Hepatocyte (in vitro differentiated cells): ENCODE measurements around the gene VPS16. TPM values are rescaled to one million over a fixed set of nuclear protein-coding genes. Genes with fewer than 3 reads are reported as not detected.

Experiments used
- DNase-seq: peaks from one replicate; pipeline ENCODE4 v3.0.0-alpha.2; 2016; ENCODE audit warnings: low spot score
- H2AFZ ChIP-seq: fragments of 200-600 bp; sonication (generic); 2 replicates; pipeline ENCODE4 v1.6.0; 2016; ENCODE audit warnings: antibody characterized with exemption, mild to moderate bottlenecking
- H3K27ac ChIP-seq: fragments of 200-600 bp; sonication (generic); 2 replicates; pipeline ENCODE4 v1.5.1; 2016; ENCODE audit warnings: mild to moderate bottlenecking
- H3K27me3 ChIP-seq: fragments of 200-600 bp; sonication (generic); 2 replicates; pipeline ENCODE4 v1.6.1; 2016
- H3K36me3 ChIP-seq: fragments of 200-600 bp; sonication (generic); replicated peaks from 2 replicates; pipeline ENCODE4 v1.5.1; 2016; ENCODE audit warnings: low read depth; ENCODE audit not compliant: insufficient read depth
- H3K4me1 ChIP-seq: fragments of 200-600 bp; sonication (generic); 2 replicates; pipeline ENCODE4 v1.5.1; 2016; ENCODE audit warnings: mild to moderate bottlenecking, moderate library complexity; ENCODE audit not compliant: insufficient read depth
- H3K4me2 ChIP-seq: fragments of 200-600 bp; sonication (generic); 2 replicates; pipeline ENCODE4 v1.6.0; 2016
- H3K4me3 ChIP-seq: fragments of 200-600 bp; sonication (generic); 2 replicates; pipeline ENCODE4 v1.5.1; 2016; ENCODE audit warnings: mild to moderate bottlenecking
- H3K79me2 ChIP-seq: fragments of 200-600 bp; sonication (generic); 2 replicates; pipeline ENCODE4 v1.6.0; 2017; ENCODE audit warnings: mild to moderate bottlenecking
- H3K9me2 ChIP-seq: fragments of 200-600 bp; sonication (generic); replicated peaks from 2 replicates; pipeline ENCODE4 v1.6.0; 2017; ENCODE audit warnings: mild to moderate bottlenecking; ENCODE audit not compliant: insufficient read depth
- H3K9me3 ChIP-seq: fragments of 200-600 bp; sonication (generic); 2 replicates; pipeline ENCODE4 v1.5.1; 2016; ENCODE audit warnings: low read depth, mild to moderate bottlenecking
- H4K20me1 ChIP-seq: fragments of 200-600 bp; sonication (generic); 2 replicates; pipeline ENCODE4 v1.6.0; 2016; ENCODE audit warnings: mild to moderate bottlenecking; ENCODE audit not compliant: insufficient read depth, poor library complexity, severe bottlenecking
- EZH2 ChIP-seq: fragments of 200-600 bp; sonication (generic); IDR thresholded peaks from 2 replicates; pipeline ENCODE4 v1.6.1; 2016; ENCODE audit warnings: antibody characterized with exemption, mild to moderate bottlenecking, borderline replicate concordance
- EZH2phosphoT487 ChIP-seq: fragments of 200-600 bp; sonication (generic); IDR thresholded peaks from one replicate; pipeline ENCODE4 v1.6.1; 2018; ENCODE audit warnings: antibody characterized with exemption, mild to moderate bottlenecking, low read depth, moderate library complexity; ENCODE audit not compliant: unreplicated experiment, severe bottlenecking
- WGBS: methylation state at CpG from one replicate; pipeline ENCODE4 v1.1.6; 2016; ENCODE audit warnings: low lambda C conversion rate; ENCODE audit errors: missing lambda C conversion rate; 5-methylcytosine and 5-hydroxymethylcytosine counted together
- polyA plus RNA-seq: library from polyadenylated mRNA; unstranded; fragments of >200 nt; fragmentation: Nextera tagmentation; extraction: Ambion mirVana; gene quantifications from 2 replicates; pipeline ENCODE4 v1.2.1, GENCODE V29; 2016
- total RNA-seq: library from RNA; depleted of rRNA; stranded (reverse); fragments of >200 nt; gene quantifications from 2 replicates; pipeline ENCODE4 v1.2.3, GENCODE V29; 2014
- TF ChIP-seq, protein P1 (sequence below): fragments of 200-600 bp; sonication (generic); IDR thresholded peaks from 2 replicates; pipeline ENCODE4 v1.5.1; 2016; ENCODE audit warnings: antibody characterized with exemption, mild to moderate bottlenecking; ENCODE audit not compliant: poor library complexity

VPS16 gene
- total and polyA plus RNA-seq, 2 experiments from 2014 or later = 34.6 to 42.9 TPM

DNA sequence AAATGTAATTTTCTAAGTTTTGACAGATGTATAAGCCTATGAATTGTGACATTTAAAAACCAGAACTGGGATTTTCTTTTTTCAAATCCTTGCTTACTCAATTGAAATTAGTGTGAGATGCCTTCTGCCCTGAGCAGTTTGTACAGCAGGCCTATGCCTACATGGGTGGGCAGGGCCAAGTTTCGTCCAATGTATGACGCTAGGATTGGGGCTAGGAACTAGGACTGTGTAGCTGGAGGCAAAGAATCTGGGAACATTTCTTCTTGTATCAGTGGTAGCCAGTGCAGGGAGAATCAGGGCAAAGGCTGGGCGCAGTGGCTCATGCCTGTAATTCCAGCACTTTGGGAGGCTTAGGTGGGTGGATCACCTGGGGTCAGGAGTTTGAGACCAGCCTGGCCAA lies 28.8 kb downstream of the VPS16 start:
- H4K20me1 ChIP-seq = no peaks in the 10 kb centered on the region
- peaks cover 8% of the 10 kb centered on the region for H3K79me2 ChIP-seq
- TF ChIP-seq EZH2 (no peak), EZH2phosphoT487 (no peak)
- TF ChIP-seq, protein P1, sequence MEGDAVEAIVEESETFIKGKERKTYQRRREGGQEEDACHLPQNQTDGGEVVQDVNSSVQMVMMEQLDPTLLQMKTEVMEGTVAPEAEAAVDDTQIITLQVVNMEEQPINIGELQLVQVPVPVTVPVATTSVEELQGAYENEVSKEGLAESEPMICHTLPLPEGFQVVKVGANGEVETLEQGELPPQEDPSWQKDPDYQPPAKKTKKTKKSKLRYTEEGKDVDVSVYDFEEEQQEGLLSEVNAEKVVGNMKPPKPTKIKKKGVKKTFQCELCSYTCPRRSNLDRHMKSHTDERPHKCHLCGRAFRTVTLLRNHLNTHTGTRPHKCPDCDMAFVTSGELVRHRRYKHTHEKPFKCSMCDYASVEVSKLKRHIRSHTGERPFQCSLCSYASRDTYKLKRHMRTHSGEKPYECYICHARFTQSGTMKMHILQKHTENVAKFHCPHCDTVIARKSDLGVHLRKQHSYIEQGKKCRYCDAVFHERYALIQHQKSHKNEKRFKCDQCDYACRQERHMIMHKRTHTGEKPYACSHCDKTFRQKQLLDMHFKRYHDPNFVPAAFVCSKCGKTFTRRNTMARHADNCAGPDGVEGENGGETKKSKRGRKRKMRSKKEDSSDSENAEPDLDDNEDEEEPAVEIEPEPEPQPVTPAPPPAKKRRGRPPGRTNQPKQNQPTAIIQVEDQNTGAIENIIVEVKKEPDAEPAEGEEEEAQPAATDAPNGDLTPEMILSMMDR = no peak
- H3K9me2 ChIP-seq = no peaks in the 10 kb centered on the region
- no peak overlapping the region for H3K27ac ChIP-seq
- DNase-seq = no peak
- H3K36me3 ChIP-seq = no peaks in the 10 kb centered on the region
- peaks cover 13% of the 10 kb centered on the region for H3K4me1 ChIP-seq
- no peak overlapping the region for H2AFZ ChIP-seq
- no peaks in the 10 kb centered on the region for H3K27me3 ChIP-seq
- H3K9me3 ChIP-seq = no peaks in the 10 kb centered on the region
- WGBS = 96% methylated on average over 3 of the region's 3 CpGs
- H3K4me2 ChIP-seq = no peak overlapping the region
- H3K4me3 ChIP-seq = no peak overlapping the region

DNA sequence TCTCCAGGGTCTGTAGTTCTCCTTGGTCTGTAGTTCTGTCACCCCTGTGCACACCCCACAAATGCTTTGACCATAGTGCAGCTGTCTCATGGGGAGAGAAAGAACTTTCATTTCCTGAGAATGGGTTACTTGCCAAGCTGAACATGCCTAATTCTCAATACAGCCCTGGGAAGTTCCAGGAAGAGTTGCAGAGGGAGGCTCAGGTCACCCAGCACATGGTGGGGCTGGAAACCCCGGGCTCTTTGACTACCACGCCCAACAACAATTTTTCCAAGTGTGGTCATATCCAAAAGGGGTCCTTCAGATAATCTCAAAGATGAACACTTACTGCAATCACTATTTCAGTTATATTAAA lies 30.5 kb downstream of the VPS16 start:
- H2AFZ ChIP-seq = no peak overlapping the region
- no peak for TF ChIP-seq EZH2
- no peak for TF ChIP-seq EZH2phosphoT487
- TF ChIP-seq, protein P1 = no peak
- 79% methylated on average over 2 of the region's 2 CpGs for WGBS
- peaks cover 7% of the 10 kb centered on the region for H4K20me1 ChIP-seq
- no peaks in the 10 kb centered on the region for H3K9me2 ChIP-seq
- peaks cover 21% of the 10 kb centered on the region for H3K4me1 ChIP-seq
- no peaks in the 10 kb centered on the region for H3K27me3 ChIP-seq
- H3K9me3 ChIP-seq = no peaks in the 10 kb centered on the region
- no peak overlapping the region for H3K27ac ChIP-seq
- no peak overlapping the region for H3K4me3 ChIP-seq
- no peak overlapping the region for H3K4me2 ChIP-seq
- peaks cover 25% of the 10 kb centered on the region for H3K79me2 ChIP-seq
- no peaks in the 10 kb centered on the region for H3K36me3 ChIP-seq
- no peak for DNase-seq

DNA sequence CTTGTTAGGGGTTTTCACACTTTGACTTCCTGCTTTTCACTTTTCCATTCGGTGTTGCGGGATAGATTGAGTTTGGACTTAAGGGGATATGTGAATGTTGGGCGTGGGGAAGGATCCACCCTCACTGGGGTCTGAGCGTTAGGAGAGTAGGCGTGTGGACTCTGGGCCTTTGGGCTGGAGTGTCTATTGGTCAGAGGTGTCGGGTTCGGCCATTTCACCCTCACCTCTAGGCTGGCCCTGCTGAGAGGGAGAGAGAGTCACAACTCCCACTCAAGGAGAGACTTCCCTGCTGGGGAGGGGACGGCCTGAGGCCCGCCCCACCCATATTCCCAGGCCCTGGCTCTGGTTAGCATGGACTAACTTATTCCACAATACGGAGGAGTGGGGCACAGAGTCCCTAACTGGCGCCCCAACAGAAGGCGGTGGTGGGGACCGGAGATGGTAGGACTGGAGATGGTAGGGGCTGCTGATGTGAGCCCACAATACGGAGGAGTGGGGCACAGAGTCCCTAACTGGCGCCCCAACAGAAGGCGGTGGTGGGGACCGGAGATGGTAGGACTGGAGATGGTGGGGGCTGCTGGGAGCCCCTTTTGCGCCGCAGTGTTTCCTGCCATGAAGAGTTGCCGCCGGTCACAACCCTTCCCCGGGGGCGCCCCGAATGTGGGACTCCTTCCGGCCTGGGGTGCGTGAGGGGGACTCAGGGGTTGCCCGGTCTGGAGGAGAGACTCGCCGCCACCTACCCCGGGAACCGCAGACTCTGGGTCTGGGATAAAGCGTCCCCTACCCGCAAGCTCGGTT lies 31.3 kb downstream of the VPS16 start:
- H3K27me3 ChIP-seq = no peaks in the 10 kb centered on the region
- H3K9me2 ChIP-seq = no peaks in the 10 kb centered on the region
- TF ChIP-seq, protein P1 = no peak
- TF ChIP-seq EZH2phosphoT487 (no peak), EZH2 (no peak)
- peaks cover 21% of the 10 kb centered on the region for H3K4me1 ChIP-seq
- H3K9me3 ChIP-seq = no peaks in the 10 kb centered on the region
- peaks cover 32% of the 10 kb centered on the region for H3K79me2 ChIP-seq
- 36% methylated on average over 32 of the region's 34 CpGs for WGBS
- peak overlapping the region; percentile 95 for H3K4me2 ChIP-seq
- H3K36me3 ChIP-seq = no peaks in the 10 kb centered on the region
- no peak for DNase-seq
- no peak overlapping the region for H3K27ac ChIP-seq
- H4K20me1 ChIP-seq = peaks cover 7% of the 10 kb centered on the region
- H2AFZ ChIP-seq = peak overlapping the region; percentile 59
- H3K4me3 ChIP-seq = peak overlapping the region; percentile 54
